Measurements from ENCODE around the gene UROC1.

- TF ChIP-seq ZNF274 (IDR thresholded peaks at IDR 0.05; ENCODE audit: low read depth, low read length) (no peak), YY1 (IDR thresholded peaks at IDR 0.05; ENCODE audit: insufficient read depth, insufficient read length) (no peak), SUZ12 (IDR thresholded peaks at IDR 0.05; ENCODE audit: extremely low read depth, insufficient read depth, insufficient read length) (no peak)
Measured at GRCh38 chr3:126491221-126492013, 26.2 kb downstream of the UROC1 start.

Measured in NT2/D1 (cell line).